ENCODE data around the gene HOXA1.

HOXA1 gene

DNA sequence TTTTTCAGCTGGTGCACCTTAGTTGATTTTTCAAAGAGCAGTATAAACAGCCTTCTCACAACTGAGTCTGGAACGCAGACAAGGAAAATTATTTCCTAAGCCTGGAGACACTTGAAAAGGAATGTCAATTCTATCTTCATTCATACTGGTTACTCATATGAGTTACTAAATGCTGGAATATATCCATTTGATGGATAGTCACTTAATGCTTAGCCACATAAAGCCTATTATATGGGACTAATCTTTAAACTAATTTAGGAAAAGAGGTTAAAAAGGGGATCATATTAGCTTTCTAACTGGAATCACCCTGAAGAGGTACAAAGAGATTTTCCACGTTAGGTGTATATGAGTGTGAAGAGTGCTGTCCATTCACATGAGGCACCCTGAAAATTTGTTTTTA is 36.4 kb upstream of the HOXA1 start:
- in situ Hi-C loops (cut with HindIII; ENCODE audit: low sequenced_read_pairs), result no loop called here

- in situ Hi-C loops (cut with HindIII; ENCODE audit: low sequenced_read_pairs), result no loop called here
These were observed 35.6 kb upstream of the HOXA1 start for GRCh38 chr7:27131390-27131819.

GRCh38 chr7:27130540-27131389 is 35.0 kb upstream of the HOXA1 start, which contains the start of gene HOXA4:
HOXA4 (minus strand) TSS chr7:27130757; CDS start chr7:27130733, 24 bp downstream.
- in situ Hi-C loops (cut with HindIII; ENCODE audit: low sequenced_read_pairs), result no loop called here

- in situ Hi-C loops (cut with HindIII; ENCODE audit: low sequenced_read_pairs), result loop anchor here (5.0 kb wide), 2 partner anchors 32 to 278 kb away; no protein-coding TSS in a partner anchor
These were observed 34.1 kb upstream of the HOXA1 start for GRCh38 chr7:27129729-27130539.

- in situ Hi-C loops (cut with HindIII; ENCODE audit: low sequenced_read_pairs), result loop anchor here (5.0 kb wide), 2 partner anchors 33 to 277 kb away; no protein-coding TSS in a partner anchor
These were observed 33.3 kb upstream of the HOXA1 start for GRCh38 chr7:27128776-27129728.

GRCh38 chr7:27128034-27128433 is 32.2 kb upstream of the HOXA1 start:
- in situ Hi-C loops (cut with HindIII; ENCODE audit: low sequenced_read_pairs), result loop anchor here (5.0 kb wide), 2 partner anchors 34 to 276 kb away; no protein-coding TSS in a partner anchor

GRCh38 chr7:27126596-27127327 is 31.0 kb upstream of the HOXA1 start:
- in situ Hi-C loops (cut with HindIII; ENCODE audit: low sequenced_read_pairs), result loop anchor here (5.0 kb wide), 2 partner anchors 36 to 274 kb away; no protein-coding TSS in a partner anchor

- in situ Hi-C loops (cut with HindIII; ENCODE audit: low sequenced_read_pairs), result loop anchor here (5.0 kb wide), 2 partner anchors 36 to 274 kb away; no protein-coding TSS in a partner anchor
These were observed 30.2 kb upstream of the HOXA1 start for GRCh38 chr7:27125986-27126394.

- in situ Hi-C loops (cut with HindIII; ENCODE audit: low sequenced_read_pairs), result loop anchor here (5.0 kb wide), 2 partner anchors 37 to 273 kb away; no protein-coding TSS in a partner anchor
These were observed 29.3 kb upstream of the HOXA1 start for GRCh38 chr7:27124902-27125689.

- in situ Hi-C loops (cut with HindIII; ENCODE audit: low sequenced_read_pairs), result no loop called here
These were observed 28.5 kb upstream of the HOXA1 start for GRCh38 chr7:27124096-27124901.

DNA sequence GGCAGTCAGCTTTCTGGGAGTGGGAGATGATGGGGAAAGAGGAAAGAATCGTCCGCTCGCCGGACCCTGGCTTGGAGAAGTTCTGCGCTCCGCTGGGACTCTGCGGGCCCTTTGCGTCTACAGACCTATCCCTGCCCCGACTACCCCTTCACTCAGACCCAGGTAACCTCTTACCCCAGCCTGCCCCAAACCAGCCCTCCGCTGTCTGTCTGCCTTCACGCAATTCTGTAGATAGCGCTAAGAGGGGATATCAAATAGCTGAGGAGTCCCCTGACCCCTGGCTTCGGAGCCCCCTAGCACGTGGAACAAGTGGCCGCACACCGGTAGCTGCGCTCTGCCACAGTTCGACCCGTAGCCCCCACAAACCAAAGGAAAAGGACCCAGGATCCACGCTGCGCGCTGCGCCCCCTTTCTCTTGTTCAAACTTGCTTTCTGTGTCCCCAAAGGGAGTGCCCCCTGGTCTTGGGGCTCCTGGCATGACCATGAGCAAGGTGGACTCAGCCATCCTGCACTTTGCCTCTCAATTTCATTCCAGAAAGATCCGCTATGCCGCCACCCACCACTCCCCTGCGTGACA is 27.8 kb upstream of the HOXA1 start:
- in situ Hi-C loops (cut with HindIII; ENCODE audit: low sequenced_read_pairs), result no loop called here

DNA sequence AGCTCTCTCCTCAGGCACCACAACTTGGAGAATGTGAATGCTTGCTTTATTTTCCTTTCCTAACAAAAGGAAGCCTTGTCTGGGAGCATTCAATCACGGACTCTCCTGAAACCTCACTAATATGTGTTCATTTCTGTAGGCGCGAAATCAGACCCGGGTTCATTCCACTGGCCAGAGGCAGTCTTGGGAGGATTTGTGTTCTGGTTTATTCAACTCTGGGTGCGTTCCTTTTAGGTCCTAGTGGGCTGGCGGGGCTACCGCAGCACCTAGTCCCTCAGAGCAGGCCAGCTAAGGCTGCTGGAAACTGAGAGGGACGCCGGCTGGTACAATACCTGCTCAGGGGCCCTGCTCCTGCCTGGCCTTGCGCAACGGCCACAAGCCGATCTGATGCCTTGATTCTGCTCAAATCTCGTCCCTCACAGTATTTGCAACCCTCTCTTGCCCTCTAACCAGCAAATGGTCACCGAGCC is 27.2 kb upstream of the HOXA1 start:
- in situ Hi-C loops (cut with HindIII; ENCODE audit: low sequenced_read_pairs), result no loop called here

DNA sequence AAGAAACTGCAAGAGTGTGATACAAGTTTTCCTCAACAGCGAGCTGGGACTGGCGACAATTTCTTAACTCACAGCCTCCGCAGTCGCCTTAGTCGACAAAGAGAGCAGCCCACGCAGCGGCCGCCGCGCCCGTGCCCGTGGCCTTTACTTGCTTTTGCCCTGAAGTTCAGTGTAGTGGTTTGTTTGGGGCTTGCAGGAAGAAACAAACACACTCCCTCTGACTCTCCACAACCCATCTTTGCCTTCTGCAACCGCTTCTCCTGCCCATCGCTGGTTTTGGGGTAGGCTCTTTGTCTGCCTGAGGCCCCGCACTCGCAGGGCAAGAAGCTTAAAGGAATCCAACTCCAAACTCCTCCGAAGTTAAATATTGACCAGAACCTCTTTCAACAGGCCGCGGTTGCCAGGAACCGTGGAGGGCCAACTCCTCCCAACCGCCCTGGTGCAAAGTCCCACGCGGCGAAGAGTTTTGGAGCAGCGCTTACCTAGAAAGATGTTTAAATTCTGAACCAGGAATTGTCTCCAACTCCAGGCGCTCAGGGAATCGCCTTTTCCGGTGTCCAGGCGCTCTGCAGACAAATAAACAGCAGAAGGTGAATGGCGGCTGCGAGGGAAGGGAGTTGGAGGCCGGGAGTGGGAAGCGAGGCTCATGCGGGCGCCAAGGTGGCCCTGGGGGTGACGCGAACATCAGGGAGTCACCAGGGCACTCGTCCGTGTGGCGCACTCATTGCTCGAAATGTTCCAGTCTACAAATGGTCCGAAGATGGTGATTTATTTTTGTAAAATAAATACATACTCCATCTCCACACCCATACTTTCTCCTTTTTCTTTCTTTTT is 26.5 kb upstream of the HOXA1 start:
- in situ Hi-C loops (cut with HindIII; ENCODE audit: low sequenced_read_pairs), result no loop called here

GRCh38 chr7:27121684-27122076 is 25.9 kb upstream of the HOXA1 start:
- in situ Hi-C loops (cut with HindIII; ENCODE audit: low sequenced_read_pairs), result no loop called here

GRCh38 chr7:27119412-27119911 is 23.7 kb upstream of the HOXA1 start:
- in situ Hi-C loops (cut with HindIII; ENCODE audit: low sequenced_read_pairs), result no loop called here

DNA sequence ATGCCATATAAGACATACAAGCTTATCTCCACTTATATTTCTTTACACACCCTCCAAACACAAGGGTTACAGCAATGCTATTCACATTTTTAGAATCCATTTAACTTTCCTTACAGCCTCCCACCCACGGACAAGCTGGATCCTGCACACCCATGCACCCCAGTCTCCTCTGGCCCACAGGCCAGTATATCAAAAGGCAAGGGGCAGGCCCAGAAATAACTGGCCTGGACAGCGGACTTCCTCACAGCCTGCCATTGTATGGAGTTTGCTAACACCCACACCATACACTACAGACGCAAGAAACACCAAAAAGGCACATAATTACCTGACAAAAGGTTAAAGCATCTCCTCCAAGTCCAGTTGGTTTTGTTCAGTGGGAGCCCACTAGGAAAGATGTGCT is 22.8 kb upstream of the HOXA1 start:
- in situ Hi-C loops (cut with HindIII; ENCODE audit: low sequenced_read_pairs), result no loop called here

All from DLD1 (cell line).